GM21717 (cell line): Measurements from ENCODE around the gene SMARCB1.
A peak's percentile ranks its signal among the peaks of the same experiment; 100 is the strongest.

Source experiments
- ATAC-seq: cut with Tn5 transposase; IDR thresholded peaks from one replicate; pipeline ENCODE4 v1.9.1; 2021; ENCODE audit warnings: mild to moderate bottlenecking, moderate library complexity; ENCODE audit not compliant: unreplicated experiment

The SMARCB1 gene

GRCh38 chr22:23801238-23801821, 14.6 kb downstream of the SMARCB1 start:
- ATAC-seq = peak; percentile 21

DNA sequence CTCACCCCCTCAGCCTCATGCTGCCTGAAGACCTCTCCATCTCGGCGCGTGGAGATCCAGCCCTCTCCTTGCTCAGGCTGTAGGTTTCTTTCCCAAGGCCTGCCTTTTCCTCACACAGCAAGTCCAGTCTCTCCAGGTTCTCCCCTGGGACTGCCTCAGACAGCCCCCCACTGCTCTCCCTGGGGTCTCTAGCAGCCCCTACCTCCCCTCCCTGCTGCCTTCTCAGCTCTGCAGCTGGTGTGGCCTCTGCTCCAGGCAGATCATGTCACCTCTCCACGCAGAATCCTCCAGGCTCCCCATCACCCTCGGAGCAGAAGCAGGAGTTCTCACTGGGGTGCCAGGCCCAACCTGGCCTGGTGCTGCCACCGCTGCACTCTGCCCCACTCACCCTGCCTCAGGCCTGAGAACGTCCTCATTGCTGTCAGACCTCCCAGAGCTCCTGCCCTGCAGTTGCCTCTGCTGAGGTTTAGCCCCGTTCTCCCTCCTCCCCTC, 15.2 kb downstream of the SMARCB1 start:
- no peak for ATAC-seq

- ATAC-seq = no peak
Measured at GRCh38 chr22:23803001-23803819, 16.4 kb downstream of the SMARCB1 start.

DNA sequence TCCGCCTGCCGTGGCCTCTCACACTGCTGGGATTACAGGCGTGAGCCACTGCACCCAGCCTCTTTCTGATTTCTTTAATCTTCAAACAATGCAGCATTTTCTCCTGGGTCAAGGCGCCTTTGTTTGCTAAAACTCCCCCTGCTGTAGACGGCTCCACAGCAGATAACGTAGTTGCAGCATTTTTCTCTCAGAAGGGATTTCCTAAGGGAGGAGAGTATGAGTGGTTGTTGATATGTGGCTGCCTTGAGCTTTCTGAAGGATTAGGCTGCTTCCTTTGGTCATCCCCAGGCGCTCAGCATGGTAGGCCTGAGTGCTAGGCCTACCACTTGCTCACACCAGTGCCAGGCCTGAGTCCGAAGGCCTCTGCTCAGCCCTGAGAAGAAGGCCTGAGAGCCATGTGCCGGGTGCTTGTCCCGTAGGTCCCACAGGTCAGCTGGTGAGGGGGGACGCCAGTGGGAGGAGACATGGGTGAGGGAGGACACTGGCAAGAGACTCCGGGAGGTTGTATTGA, 18.1 kb downstream of the SMARCB1 start:
- no peak for ATAC-seq

GRCh38 chr22:23806837-23807236, 20.1 kb downstream of the SMARCB1 start:
- ATAC-seq = no peak

- ATAC-seq = no peak
Measured at GRCh38 chr22:23812378-23812777, 25.6 kb downstream of the SMARCB1 start.

DNA sequence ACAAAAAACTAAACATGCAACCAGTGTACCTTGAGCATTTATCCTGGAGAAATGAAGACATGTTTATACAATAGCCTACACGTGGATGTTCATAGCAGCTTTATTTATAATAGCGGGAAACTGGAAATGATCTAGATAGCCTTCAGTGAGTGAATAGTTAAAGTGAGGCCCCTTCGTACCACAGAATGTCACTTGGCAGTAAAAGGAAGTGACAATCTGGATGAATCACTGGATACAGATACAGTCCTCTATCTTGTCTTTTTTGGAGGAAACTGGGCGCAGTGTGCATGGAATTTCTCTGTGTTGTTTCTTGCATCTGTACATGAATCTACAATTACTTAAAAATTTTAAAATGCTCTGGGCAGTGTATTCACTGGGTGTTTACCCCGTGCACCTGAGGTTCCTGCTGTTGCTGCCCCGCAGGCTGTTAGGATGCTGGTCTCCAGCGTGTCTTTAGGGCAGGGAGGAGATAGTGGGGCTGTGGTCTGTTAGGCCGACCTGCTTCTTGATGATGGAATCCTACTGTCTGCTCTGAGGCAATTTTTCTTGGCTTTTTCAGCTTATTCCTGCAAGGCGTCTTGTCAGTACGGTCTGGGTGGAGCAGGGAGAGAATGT, 28.9 kb downstream of the SMARCB1 start:
- ATAC-seq = no peak

GRCh38 chr22:23816156-23816976, 29.6 kb downstream of the SMARCB1 start:
- no peak for ATAC-seq

DNA sequence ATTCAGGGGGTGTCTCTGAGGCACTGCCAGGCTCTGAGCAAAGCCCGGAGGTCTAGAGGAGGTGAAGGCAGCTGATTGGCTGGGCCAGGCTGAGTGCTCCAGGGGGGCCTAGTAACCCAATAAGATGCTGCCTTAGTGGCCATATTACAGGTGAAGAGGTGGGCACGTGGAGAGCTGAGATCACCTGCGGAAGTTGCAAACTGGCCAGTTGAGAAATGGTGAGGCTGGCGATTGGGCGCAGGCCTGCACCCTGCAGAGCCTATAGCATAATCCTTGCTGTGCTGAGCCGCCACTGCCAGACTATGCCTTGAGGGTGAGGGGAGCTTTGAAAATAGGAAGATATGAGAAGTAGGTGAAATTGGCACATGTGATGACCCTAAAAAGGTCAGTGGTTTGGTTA, 30.4 kb downstream of the SMARCB1 start:
- ATAC-seq = no peak

GRCh38 chr22:23818541-23818940, 31.8 kb downstream of the SMARCB1 start:
- ATAC-seq = no peak

GRCh38 chr22:23820748-23821211, 34.0 kb downstream of the SMARCB1 start:
- ATAC-seq = no peak

DNA sequence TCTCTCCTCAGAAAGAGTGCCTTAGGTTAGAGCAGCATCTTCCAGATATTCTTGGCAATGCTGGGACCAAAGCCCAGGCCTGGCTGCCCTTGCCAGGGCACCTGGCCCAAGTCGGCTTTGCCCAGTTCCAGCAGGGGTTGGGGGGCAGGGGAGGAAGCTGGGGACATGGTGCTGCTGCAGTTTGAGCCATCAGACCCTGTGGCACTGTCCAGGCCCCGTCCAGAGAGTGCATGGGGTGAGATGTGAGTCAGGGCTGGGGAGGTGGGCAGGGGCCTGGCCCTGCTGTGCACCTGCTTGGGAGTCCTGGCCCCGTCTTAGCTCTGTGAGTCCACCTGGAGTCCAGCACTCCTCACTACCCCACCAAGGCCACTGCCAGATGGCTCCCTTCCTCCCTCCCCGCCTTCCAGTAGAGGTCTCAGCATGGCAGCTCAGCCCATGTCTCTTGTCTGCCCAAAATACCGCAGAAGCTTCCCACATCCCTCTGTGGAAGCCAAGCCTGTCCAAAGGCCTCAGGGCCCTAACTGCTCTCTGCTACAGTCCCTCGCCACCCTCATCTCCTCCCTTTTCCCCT, 35.4 kb downstream of the SMARCB1 start:
- ATAC-seq = no peak

DNA sequence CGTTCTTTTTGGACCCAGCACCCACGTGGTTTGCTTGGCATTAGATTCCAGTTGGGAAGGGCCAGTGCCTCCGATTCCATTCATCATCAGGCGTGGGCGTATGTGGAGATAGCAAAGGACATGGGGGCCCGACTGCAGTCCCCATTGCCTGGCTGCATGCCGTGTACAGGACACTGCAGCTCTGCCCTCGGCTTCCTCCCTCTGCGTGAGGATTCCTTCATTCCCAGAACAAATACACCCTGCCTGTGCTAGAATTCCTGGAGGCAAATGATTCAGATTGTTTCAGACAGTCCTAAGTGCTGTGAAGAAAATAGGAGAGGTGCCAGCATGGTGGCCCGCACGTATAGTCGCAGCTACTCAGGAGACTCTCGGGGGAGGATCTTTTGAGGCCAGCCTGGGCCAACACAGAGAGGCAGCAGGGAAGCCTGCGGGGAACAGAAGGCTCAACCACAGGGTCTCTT, 36.6 kb downstream of the SMARCB1 start:
- ATAC-seq = no peak

GRCh38 chr22:23824476-23825245, 37.9 kb downstream of the SMARCB1 start:
- ATAC-seq = no peak

DNA sequence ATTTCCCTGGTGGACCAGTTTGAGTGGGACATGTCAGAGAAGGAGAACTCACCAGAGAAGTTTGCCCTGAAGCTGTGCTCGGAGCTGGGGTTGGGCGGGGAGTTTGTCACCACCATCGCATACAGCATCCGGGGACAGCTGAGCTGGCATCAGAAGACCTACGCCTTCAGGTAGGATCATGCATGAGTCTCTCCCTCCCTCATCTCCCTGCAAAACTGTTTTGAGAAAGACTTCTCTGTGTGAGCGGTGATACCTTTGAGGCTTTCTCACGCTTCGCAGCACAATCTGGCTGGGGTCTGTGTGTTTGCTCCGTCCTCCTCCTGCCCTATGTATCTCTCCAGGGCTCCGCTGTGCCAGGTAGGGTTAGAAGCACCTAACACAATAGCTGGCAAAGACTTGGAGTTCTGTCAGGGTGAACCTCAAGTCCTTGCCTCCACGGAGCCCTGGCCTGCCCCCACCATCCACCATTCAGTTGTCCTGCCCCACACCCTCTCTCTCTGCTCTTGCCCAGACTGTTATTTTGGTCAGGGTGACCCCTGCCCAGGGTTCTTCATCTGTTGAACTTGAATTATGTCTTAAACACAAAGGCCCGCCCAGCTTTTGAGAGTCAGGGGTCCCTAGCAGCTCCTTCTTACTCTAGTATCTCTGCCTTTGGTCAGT, 38.6 kb downstream of the SMARCB1 start:
- no peak for ATAC-seq

- ATAC-seq = no peak
Measured at GRCh38 chr22:23826510-23827350, 40.0 kb downstream of the SMARCB1 start.

DNA sequence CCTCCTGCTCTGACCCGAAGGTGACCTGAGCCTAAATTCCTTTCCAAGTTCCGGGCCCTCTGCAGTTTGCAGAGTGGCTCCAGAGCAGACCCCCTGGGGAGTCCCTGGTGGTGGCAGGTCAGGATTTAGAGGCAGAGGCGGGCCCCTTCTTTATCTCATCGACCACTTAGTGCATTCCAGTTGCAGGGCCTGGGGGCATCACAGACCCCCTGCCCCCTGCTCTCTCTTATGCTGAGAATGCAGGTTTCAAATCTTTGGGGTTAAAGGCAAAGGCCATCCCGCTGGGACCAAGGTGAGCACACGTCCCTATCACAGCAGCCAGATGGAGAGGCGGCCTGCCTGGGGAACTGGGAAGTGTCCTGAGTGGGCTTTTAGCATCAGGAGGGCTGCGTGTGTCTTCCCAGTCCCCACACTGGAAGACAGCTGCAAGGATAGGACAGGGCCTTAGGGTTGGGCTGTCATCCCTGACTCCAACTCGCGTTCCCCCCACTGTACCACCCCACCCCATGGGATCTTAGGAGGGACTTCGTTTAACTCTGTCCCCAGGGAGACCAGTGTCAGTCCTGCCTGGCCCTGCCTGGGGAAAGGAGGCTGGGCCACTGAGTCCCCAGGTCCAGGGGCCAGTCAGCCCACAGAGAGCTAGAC, 40.7 kb downstream of the SMARCB1 start:
- no peak for ATAC-seq
